Gastroesophageal sphincter (tissue), 3 donors: ENCODE data around the gene CUBN.

Source experiments
- EP300 ChIP-seq: sonication (generic); formaldehyde crosslinking; IDR thresholded peaks from one replicate; pipeline ENCODE4 v1.6.1; 2017; ENCODE audit warnings: antibody characterized with exemption, mild to moderate bottlenecking
- POLR2A ChIP-seq, 2 donors: fragments of 450-650 bp; IDR thresholded peaks; one replicate each; pipeline ENCODE4 v1.6.1; 2017; ENCODE audit warnings: antibody characterized with exemption in 2 of 2, mild to moderate bottlenecking in 2 of 2, moderate library complexity in 1 of 2
- POLR2AphosphoS5 ChIP-seq: sonication (generic); formaldehyde crosslinking; IDR thresholded peaks from one replicate; pipeline ENCODE4 v1.6.1; 2017; ENCODE audit warnings: antibody characterized with exemption
- TF ChIP-seq, protein P1 (sequence below), 4 experiments: fragments of 200-600 bp in 2 of 4; fragments of 450-650 bp in 2 of 4; sonication (generic) in 1 of 4; IDR thresholded peaks; one replicate each; pipeline ENCODE4 v1.5.1; 2017 to 2019; ENCODE audit warnings: antibody characterized with exemption in 4 of 4, mild to moderate bottlenecking in 2 of 4, moderate library complexity in 2 of 4

DNA sequence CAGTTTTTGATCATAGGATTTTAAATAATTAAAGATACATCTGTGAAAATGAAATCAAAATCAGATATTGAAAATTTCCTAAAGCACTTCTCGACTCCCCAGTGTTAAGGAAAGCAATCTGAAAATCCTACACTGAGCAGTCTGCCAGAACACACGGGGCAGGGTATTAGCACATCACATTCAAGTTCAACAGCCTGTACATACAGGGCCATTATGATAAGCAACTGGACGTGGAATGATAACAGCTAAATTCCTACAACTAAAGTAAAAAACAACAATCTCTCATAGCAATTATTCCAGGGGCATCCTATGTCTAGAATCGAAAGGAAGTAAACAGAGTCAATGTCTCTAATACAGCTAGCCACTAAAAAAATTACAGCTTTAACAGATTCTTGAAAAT lies 40.2 kb upstream of the CUBN start:
- TF ChIP-seq, protein P1, sequence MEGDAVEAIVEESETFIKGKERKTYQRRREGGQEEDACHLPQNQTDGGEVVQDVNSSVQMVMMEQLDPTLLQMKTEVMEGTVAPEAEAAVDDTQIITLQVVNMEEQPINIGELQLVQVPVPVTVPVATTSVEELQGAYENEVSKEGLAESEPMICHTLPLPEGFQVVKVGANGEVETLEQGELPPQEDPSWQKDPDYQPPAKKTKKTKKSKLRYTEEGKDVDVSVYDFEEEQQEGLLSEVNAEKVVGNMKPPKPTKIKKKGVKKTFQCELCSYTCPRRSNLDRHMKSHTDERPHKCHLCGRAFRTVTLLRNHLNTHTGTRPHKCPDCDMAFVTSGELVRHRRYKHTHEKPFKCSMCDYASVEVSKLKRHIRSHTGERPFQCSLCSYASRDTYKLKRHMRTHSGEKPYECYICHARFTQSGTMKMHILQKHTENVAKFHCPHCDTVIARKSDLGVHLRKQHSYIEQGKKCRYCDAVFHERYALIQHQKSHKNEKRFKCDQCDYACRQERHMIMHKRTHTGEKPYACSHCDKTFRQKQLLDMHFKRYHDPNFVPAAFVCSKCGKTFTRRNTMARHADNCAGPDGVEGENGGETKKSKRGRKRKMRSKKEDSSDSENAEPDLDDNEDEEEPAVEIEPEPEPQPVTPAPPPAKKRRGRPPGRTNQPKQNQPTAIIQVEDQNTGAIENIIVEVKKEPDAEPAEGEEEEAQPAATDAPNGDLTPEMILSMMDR (IDR thresholded peaks at IDR 0.05), result no peak
- TF ChIP-seq EP300 (no peak), POLR2AphosphoS5 (no peak), POLR2A (IDR thresholded peaks at IDR 0.05) (no peak)
